Vagina (tissue), 2 donors: ENCODE data around the gene PLEKHD1. TPM values are rescaled to one million over a fixed set of nuclear protein-coding genes. Genes with fewer than 3 reads are reported as not detected.

Experiments
- DNase-seq, 2 donors: peaks; one replicate each; pipeline ENCODE4 v3.0.0-alpha.2; 2017; ENCODE audit errors: extremely low spot score in 2 of 2
- H3K27ac ChIP-seq: fragments of 200-600 bp; sonication (generic); one replicate; pipeline ENCODE4 v1.5.1; 2019
- H3K27me3 ChIP-seq: fragments of 200-600 bp; sonication (generic); one replicate; pipeline ENCODE4 v1.5.1; 2019
- H3K36me3 ChIP-seq, 2 donors: fragments of 200-600 bp; sonication (generic); one replicate each; pipeline ENCODE4 v1.5.1; 2017 to 2019
- H3K4me1 ChIP-seq: fragments of 200-600 bp; sonication (generic); one replicate; pipeline ENCODE4 v1.5.1; 2019
- H3K4me3 ChIP-seq, 2 donors: fragments of 200-600 bp; sonication (generic); 1 replicate in 1 of 2; 2 replicates in 1 of 2; pipeline ENCODE4 v1.5.1; 2016 to 2019
- H3K9me3 ChIP-seq: fragments of 200-600 bp; sonication (generic); one replicate; pipeline ENCODE4 v1.5.1; 2019
- CTCF ChIP-seq, 3 experiments: fragments of 450-650 bp in 2 of 3; fragments of 200-600 bp in 1 of 3; sonication (generic) in 1 of 3; IDR thresholded peaks; one replicate each; pipeline ENCODE4 v1.5.1; 2017 to 2019; ENCODE audit warnings: antibody characterized with exemption in 3 of 3, mild to moderate bottlenecking in 2 of 3, moderate library complexity in 2 of 3
- POLR2A ChIP-seq, 2 donors: fragments of 450-650 bp; IDR thresholded peaks; one replicate each; pipeline ENCODE4 v1.6.1; 2017; ENCODE audit warnings: antibody characterized with exemption in 2 of 2, mild to moderate bottlenecking in 2 of 2, moderate library complexity in 2 of 2
- POLR2AphosphoS5 ChIP-seq, 2 donors: sonication (generic); formaldehyde crosslinking; IDR thresholded peaks; one replicate each; pipeline ENCODE4 v1.9.0; 2017; ENCODE audit warnings: antibody characterized with exemption in 2 of 2, mild to moderate bottlenecking in 2 of 2, low read depth in 1 of 2; ENCODE audit not compliant: insufficient read depth in 1 of 2
- intact Hi-C: fragments of 100-400 bp; cut with DNase I; formaldehyde crosslinking; loops from one replicate; pipeline ENCODE4 v1.15.1; 2023
- total RNA-seq: library from RNA; depleted of rRNA; stranded (reverse); fragments of >200 nt; gene quantifications from one replicate; pipeline ENCODE4 v1.2.3, GENCODE V29; 2016

PLEKHD1 gene
- total RNA-seq, 1 donor from 2014 or later, result not detected

- no peak for DNase-seq
- no peaks in the 10 kb centered on the region for H3K36me3 ChIP-seq
- H3K9me3 ChIP-seq, result no peaks in the 10 kb centered on the region
- H3K27ac ChIP-seq, result no peak overlapping the region
- H3K27me3 ChIP-seq, result no peaks in the 10 kb centered on the region
- no peak for TF ChIP-seq POLR2AphosphoS5 (IDR thresholded peaks at IDR 0.05; ENCODE audit: insufficient read depth in 1 of 2, low read depth in 1 of 2)
- no peak for TF ChIP-seq POLR2A (IDR thresholded peaks at IDR 0.05)
- no peak for TF ChIP-seq CTCF (IDR thresholded peaks at IDR 0.05)
- H3K4me3 ChIP-seq, result no peak overlapping the region
- H3K4me1 ChIP-seq, result no peaks in the 10 kb centered on the region
- intact Hi-C loops, result no loop called here
These were observed 46.6 kb downstream of the PLEKHD1 start for GRCh38 chr14:69531135-69531534.

GRCh38 chr14:69532561-69533340 lies 48.2 kb downstream of the PLEKHD1 start:
- Histone ChIP-seq H3K27ac (no peak overlapping the region), H3K4me3 (no peak overlapping the region), H3K4me1 (no peaks in the 10 kb centered on the region), H3K36me3 (no peaks in the 10 kb centered on the region), H3K9me3 (no peaks in the 10 kb centered on the region), H3K27me3 (no peaks in the 10 kb centered on the region)
- intact Hi-C loops, result no loop called here
- DNase-seq, result no peak
- no peak for TF ChIP-seq POLR2AphosphoS5 (IDR thresholded peaks at IDR 0.05; ENCODE audit: insufficient read depth in 1 of 2, low read depth in 1 of 2)
- TF ChIP-seq POLR2A (IDR thresholded peaks at IDR 0.05), result no peak
- TF ChIP-seq CTCF (IDR thresholded peaks at IDR 0.05), result no peak

GRCh38 chr14:69535230-69535848 lies 50.8 kb downstream of the PLEKHD1 start:
- H3K9me3 ChIP-seq, result no peaks in the 10 kb centered on the region
- H3K4me3 ChIP-seq, result no peak overlapping the region
- no peaks in the 10 kb centered on the region for H3K36me3 ChIP-seq
- H3K27ac ChIP-seq, result no peak overlapping the region
- TF ChIP-seq POLR2A (IDR thresholded peaks at IDR 0.05), result no peak
- peak in 2 of 3 experiments; percentile 31 to 53 for TF ChIP-seq CTCF (IDR thresholded peaks at IDR 0.05)
- no peak for TF ChIP-seq POLR2AphosphoS5 (IDR thresholded peaks at IDR 0.05; ENCODE audit: insufficient read depth in 1 of 2, low read depth in 1 of 2)
- no peak for DNase-seq
- H3K4me1 ChIP-seq, result peaks cover 3% of the 10 kb centered on the region
- H3K27me3 ChIP-seq, result no peaks in the 10 kb centered on the region
- intact Hi-C loops, result no loop called here

GRCh38 chr14:69536971-69537370 lies 52.4 kb downstream of the PLEKHD1 start:
- DNase-seq, result no peak
- H3K36me3 ChIP-seq, result no peaks in the 10 kb centered on the region
- no peaks in the 10 kb centered on the region for H3K27me3 ChIP-seq
- H3K4me3 ChIP-seq, result no peak overlapping the region
- no peak for TF ChIP-seq POLR2AphosphoS5 (IDR thresholded peaks at IDR 0.05; ENCODE audit: insufficient read depth in 1 of 2, low read depth in 1 of 2)
- TF ChIP-seq POLR2A (IDR thresholded peaks at IDR 0.05), result no peak
- no peak for TF ChIP-seq CTCF (IDR thresholded peaks at IDR 0.05)
- intact Hi-C loops, result no loop called here
- no peak overlapping the region for H3K27ac ChIP-seq
- no peaks in the 10 kb centered on the region for H3K9me3 ChIP-seq
- peaks cover 5% of the 10 kb centered on the region for H3K4me1 ChIP-seq

GRCh38 chr14:69537900-69538299 lies 53.4 kb downstream of the PLEKHD1 start:
- no peaks in the 10 kb centered on the region for H3K36me3 ChIP-seq

More at GRCh38 chr14:69537900-69538299, 53.4 kb downstream of the PLEKHD1 start:
- H3K27ac ChIP-seq, result no peak overlapping the region
- no peak for DNase-seq
- intact Hi-C loops, result no loop called here
- no peaks in the 10 kb centered on the region for H3K27me3 ChIP-seq
- no peak for TF ChIP-seq POLR2AphosphoS5 (IDR thresholded peaks at IDR 0.05; ENCODE audit: insufficient read depth in 1 of 2, low read depth in 1 of 2)
- TF ChIP-seq CTCF (IDR thresholded peaks at IDR 0.05), result no peak
- no peak for TF ChIP-seq POLR2A (IDR thresholded peaks at IDR 0.05)
- peaks cover 5% of the 10 kb centered on the region for H3K4me1 ChIP-seq
- H3K9me3 ChIP-seq, result no peaks in the 10 kb centered on the region
- H3K4me3 ChIP-seq, result no peak overlapping the region
